AG04449 (cell line): ENCODE measurements around the gene RBM6.
"Not testable (repeated sequence)": the region's sequence is repeated elsewhere in the genome, so short reads cannot be mapped to it uniquely, and the experiment has no call there.

Experiments
- CTCF ChIA-PET: fragments of 350-600 bp; formaldehyde crosslinking; extraction: SDS; loops from one replicate; lab custom pipeline; 2021; ENCODE audit warnings: antibody characterized with exemption; lab: Yijun Ruan, JAX
- POLR2A ChIA-PET: fragments of 400-600, 350-600 bp; formaldehyde crosslinking; extraction: SDS; loops from one replicate; lab custom pipeline; 2020; ENCODE audit warnings: antibody characterized with exemption, inconsistent platforms; lab: Yijun Ruan, JAX
- DNase-seq: peaks from one replicate; pipeline ENCODE4 v3.0.0-alpha.2; 2010; ENCODE audit warnings: low read depth, low spot score
- H3K4me3 ChIP-seq: 2 replicates; pipeline ENCODE4 v1.5.1; 2011; ENCODE audit warnings: low read depth, mild to moderate bottlenecking, control low read depth, low read length
- CTCF ChIP-seq: IDR thresholded peaks from one replicate; pipeline ENCODE4 v1.5.1; 2011; ENCODE audit warnings: mild to moderate bottlenecking, moderate library complexity, low read length, control low read depth, inconsistent platforms; ENCODE audit not compliant: insufficient read depth; ENCODE audit errors: missing control alignments

Gene RBM6

GRCh38 chr3:49900491-49901153 lies 39.3 kb upstream of the RBM6 start:
- ChIA-PET POLR2A (no interaction called here), CTCF (interaction anchor here (0.7 to 2.3 kb wide), 6 partner anchors 23 to 145 kb away, joined by 3 to 8 read pairs (median 4); partner anchors contain the start of gene MON1A)
- DNase-seq = no peak

GRCh38 chr3:49901366-49902339 lies 38.3 kb upstream of the RBM6 start:
- TF ChIP-seq CTCF = no peak
- no peak for DNase-seq
- POLR2A ChIA-PET = no interaction called here
- CTCF ChIA-PET = interaction anchor here (1.3 to 2.3 kb wide), 4 partner anchors 22 to 100 kb away, joined by 3 to 8 read pairs (median 4); partner anchors contain the start of gene MON1A
- H3K4me3 ChIP-seq = no peak overlapping the region

More at GRCh38 chr3:49900491-49901153, 39.3 kb upstream of the RBM6 start:
- H3K4me3 ChIP-seq = no peak overlapping the region
- no peak for TF ChIP-seq CTCF

- POLR2A ChIA-PET = no interaction called here
- DNase-seq = no peak
- no peak overlapping the region for H3K4me3 ChIP-seq
- no peak for TF ChIP-seq CTCF
- CTCF ChIA-PET = interaction anchor here (1.5 to 2.3 kb wide), 2 partner anchors 21 to 27 kb away, joined by 3 to 5 read pairs; partner anchors contain the start of gene MON1A
Observed at GRCh38 chr3:49902511-49903345, 37.2 kb upstream of the RBM6 start.

- ChIA-PET POLR2A (interaction anchor here (0.6 kb wide), 1 partner anchor 146 kb away, joined by 3 read pairs; no protein-coding TSS in a partner anchor), CTCF (interaction anchor here (0.9 to 2.9 kb wide), 5 partner anchors 11 to 102 kb away, joined by 3 to 22 read pairs (median 5); no protein-coding TSS in a partner anchor)
- TF ChIP-seq CTCF = no peak
- no peak for DNase-seq
- H3K4me3 ChIP-seq = peak within 1 kb of the TSS; percentile 13; the same call in 1 of the 2 replicates
Observed at GRCh38 chr3:49903451-49904424, 36.2 kb upstream of the RBM6 start, which contains the start of gene MST1R. TSS of gene MST1R (minus strand) at chr3:49903873. CDS start at chr3:49903609, 264 bp downstream.

GRCh38 chr3:49904448-49904847 lies 35.5 kb upstream of the RBM6 start:
- not testable (repeated sequence) for H3K4me3 ChIP-seq, DNase-seq
- POLR2A ChIA-PET = interaction anchor here (0.6 kb wide), 1 partner anchor 145 kb away, joined by 3 read pairs; no protein-coding TSS in a partner anchor
- CTCF ChIA-PET = interaction anchor here (0.9 to 4.2 kb wide), 6 partner anchors 10 to 103 kb away, joined by 3 to 22 read pairs (median 6); no protein-coding TSS in a partner anchor
